ENCODE measurements around the gene UGDH. TPM values are rescaled to one million over a fixed set of nuclear protein-coding genes. Genes with fewer than 3 reads are reported as not detected.

Gene UGDH
- total and polyA plus RNA-seq, 2 of the 8 experiments (the other 6 are each of a cell fraction or from before 2014, with no cell fraction given) = 32.0 to 128 TPM

DNA sequence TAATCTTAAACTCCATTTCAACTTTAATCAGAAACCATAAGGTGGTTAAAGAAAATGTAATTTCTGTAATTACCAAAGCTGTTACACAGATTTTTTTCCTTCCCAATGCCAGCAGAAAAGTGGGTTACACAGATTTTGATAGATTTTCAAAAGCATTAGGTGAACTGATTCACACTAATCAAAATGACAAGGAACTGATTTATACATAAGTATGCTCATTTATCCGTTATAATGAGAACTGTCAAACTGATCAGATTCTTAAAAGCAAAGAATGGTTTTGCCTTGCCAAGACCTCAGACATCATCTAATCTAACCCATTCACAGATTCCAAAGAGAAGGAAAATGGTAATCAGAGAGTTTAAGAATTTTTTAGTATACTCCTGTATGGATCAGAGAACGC, 5.2 kb downstream of the UGDH start (continued):
- TF ChIP-seq, protein P1, sequence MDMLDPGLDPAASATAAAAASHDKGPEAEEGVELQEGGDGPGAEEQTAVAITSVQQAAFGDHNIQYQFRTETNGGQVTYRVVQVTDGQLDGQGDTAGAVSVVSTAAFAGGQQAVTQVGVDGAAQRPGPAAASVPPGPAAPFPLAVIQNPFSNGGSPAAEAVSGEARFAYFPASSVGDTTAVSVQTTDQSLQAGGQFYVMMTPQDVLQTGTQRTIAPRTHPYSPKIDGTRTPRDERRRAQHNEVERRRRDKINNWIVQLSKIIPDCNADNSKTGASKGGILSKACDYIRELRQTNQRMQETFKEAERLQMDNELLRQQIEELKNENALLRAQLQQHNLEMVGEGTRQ (IDR thresholded peaks at IDR 0.05; ENCODE audit: low read length) = no peak
- TF ChIP-seq GABPA (IDR thresholded peaks at IDR 0.05; ENCODE audit: borderline replicate concordance, insufficient read depth, low read length) = no peak
- no peak for TF ChIP-seq SAP30 (IDR thresholded peaks at IDR 0.05; ENCODE audit: insufficient read depth, insufficient replicate concordance, low read length)
- no peak for TF ChIP-seq POU5F1 (IDR thresholded peaks at IDR 0.05; ENCODE audit: low read depth, low read length)
- TF ChIP-seq, protein P2, sequence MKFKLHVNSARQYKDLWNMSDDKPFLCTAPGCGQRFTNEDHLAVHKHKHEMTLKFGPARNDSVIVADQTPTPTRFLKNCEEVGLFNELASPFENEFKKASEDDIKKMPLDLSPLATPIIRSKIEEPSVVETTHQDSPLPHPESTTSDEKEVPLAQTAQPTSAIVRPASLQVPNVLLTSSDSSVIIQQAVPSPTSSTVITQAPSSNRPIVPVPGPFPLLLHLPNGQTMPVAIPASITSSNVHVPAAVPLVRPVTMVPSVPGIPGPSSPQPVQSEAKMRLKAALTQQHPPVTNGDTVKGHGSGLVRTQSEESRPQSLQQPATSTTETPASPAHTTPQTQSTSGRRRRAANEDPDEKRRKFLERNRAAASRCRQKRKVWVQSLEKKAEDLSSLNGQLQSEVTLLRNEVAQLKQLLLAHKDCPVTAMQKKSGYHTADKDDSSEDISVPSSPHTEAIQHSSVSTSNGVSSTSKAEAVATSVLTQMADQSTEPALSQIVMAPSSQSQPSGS (IDR thresholded peaks at IDR 0.05; ENCODE audit: low read length) = no peak
- no peak for TF ChIP-seq POLR2A (IDR thresholded peaks at IDR 0.05; ENCODE audit: control extremely low read depth in 1 of 2, low read depth in 2 of 2, low read length in 2 of 2)

Measured in H1 (cell line).